Keratinocyte (primary cell): ENCODE measurements around the gene KBTBD4. TPM values are rescaled to one million over a fixed set of nuclear protein-coding genes. Genes with fewer than 3 reads are reported as not detected.

Source experiments
- DNase-seq: peaks from one replicate; pipeline ENCODE4 v3.0.0-alpha.2; 2011; ENCODE audit warnings: low read depth, missing footprints, low spot score
- FAIRE-seq: peaks from 2 replicates; lab custom pipeline; 2011; peaks lifted over from hg19 to GRCh38; lab: Jason Lieb, UNC
- H2AFZ ChIP-seq: 2 replicates; pipeline ENCODE4 v1.6.0; 2012; ENCODE audit warnings: low read length, control low read depth, inconsistent platforms; ENCODE audit not compliant: control insufficient read depth
- H3K27ac ChIP-seq: 2 replicates; pipeline ENCODE4 v1.5.1; 2011; ENCODE audit warnings: low read length; ENCODE audit not compliant: control insufficient read depth, insufficient read depth
- H3K27me3 ChIP-seq: 3 replicates; pipeline ENCODE4 v1.6.0; 2011; ENCODE audit warnings: low read length; ENCODE audit not compliant: control insufficient read depth, insufficient read depth; ENCODE audit errors: extremely low read depth
- H3K36me3 ChIP-seq, 2 experiments: 2 replicates in 1 of 2; 3 replicates in 1 of 2; pipeline ENCODE4 v1.5.1; 2011; ENCODE audit warnings: low read length in 2 of 2, mild to moderate bottlenecking in 1 of 2; ENCODE audit not compliant: control insufficient read depth in 2 of 2, insufficient read depth in 2 of 2; ENCODE audit errors: extremely low read depth in 1 of 2
- H3K4me1 ChIP-seq: 3 replicates; pipeline ENCODE4 v1.5.1; 2011; ENCODE audit warnings: low read length; ENCODE audit not compliant: control insufficient read depth, insufficient read depth; ENCODE audit errors: extremely low read depth
- H3K4me2 ChIP-seq: 3 replicates; pipeline ENCODE4 v1.6.0; 2011; ENCODE audit warnings: low read depth, low read length; ENCODE audit not compliant: control insufficient read depth, insufficient read depth; ENCODE audit errors: extremely low read depth
- H3K4me3 ChIP-seq, 3 experiments: fragments of 200-600 bp in 1 of 3; sonication (generic) in 1 of 3; 2 replicates in 2 of 3; 3 replicates in 1 of 3; pipeline ENCODE4 v1.5.1; 2011 to 2016; ENCODE audit warnings: low read length in 3 of 3, mild to moderate bottlenecking in 3 of 3, control low read depth in 2 of 3, inconsistent platforms in 1 of 3, low read depth in 1 of 3, mixed read lengths in 1 of 3, mixed run types in 1 of 3, moderate library complexity in 1 of 3; ENCODE audit not compliant: control insufficient read depth in 2 of 3, insufficient read depth in 2 of 3; ENCODE audit errors: extremely low read depth in 1 of 3
- H3K79me2 ChIP-seq: 2 replicates; pipeline ENCODE4 v1.6.0; 2012; ENCODE audit warnings: low read length; ENCODE audit not compliant: control insufficient read depth, insufficient read depth
- H3K9ac ChIP-seq: 3 replicates; pipeline ENCODE4 v1.6.0; 2011; ENCODE audit warnings: low read length; ENCODE audit not compliant: control insufficient read depth, insufficient read depth; ENCODE audit errors: extremely low read depth
- H3K9me1 ChIP-seq: 3 replicates; pipeline ENCODE4 v1.6.0; 2011; ENCODE audit warnings: low read length; ENCODE audit not compliant: control insufficient read depth, insufficient read depth; ENCODE audit errors: extremely low read depth
- H3K9me3 ChIP-seq: 2 replicates; pipeline ENCODE4 v1.5.1; 2012; ENCODE audit warnings: low read depth, low read length; ENCODE audit not compliant: control insufficient read depth
- H4K20me1 ChIP-seq: 3 replicates; pipeline ENCODE4 v1.6.0; 2011; ENCODE audit warnings: low read length; ENCODE audit not compliant: control insufficient read depth, insufficient read depth; ENCODE audit errors: extremely low read depth
- CTCF ChIP-seq, 3 experiments: IDR thresholded peaks in 1 of 3; conservative IDR thresholded peaks in 1 of 3; optimal IDR thresholded peaks in 1 of 3; 2 replicates in 2 of 3; 3 replicates in 1 of 3; pipeline versions ENCODE3 to v1.5.1; 2011; ENCODE audit warnings: low read length in 3 of 3, mild to moderate bottlenecking in 3 of 3, moderate library complexity in 2 of 3, control low read depth in 1 of 3, inconsistent platforms in 1 of 3; ENCODE audit not compliant: insufficient read depth in 2 of 3; ENCODE audit errors: extremely low read depth in 1 of 3
- EZH2 ChIP-seq: IDR thresholded peaks from one replicate; pipeline ENCODE4 v1.6.1; 2012; ENCODE audit warnings: inconsistent platforms, mild to moderate bottlenecking, low read length, moderate library complexity
- dilution Hi-C: fragments of 300-500 bp; cut with MboI; formaldehyde crosslinking; loops from one replicate; pipeline ENCODE4 v1.7.0; 2020; ENCODE audit warnings: low sequenced_read_pairs; ENCODE audit not compliant: extremely low pct_ligation_motif_present
- polyA plus RNA-seq, 5 experiments: library from polyadenylated mRNA; depleted of rRNA in 3 of 5; stranded (reverse) in 3 of 5; stranded (forward) in 1 of 5; unstranded in 1 of 5; fragments of >200 nt; gene quantifications; 1 replicate in 1 of 5; 2 replicates in 3 of 5; 3 replicates in 1 of 5; pipeline versions ENCODE4 v1.2.1 to v1.2.3, GENCODE V29; 2011 to 2012; ENCODE audit warnings: missing spikeins in 2 of 5, low read depth in 1 of 5, low replicate concordance in 1 of 5

The KBTBD4 gene
- polyA plus RNA-seq, 1 donor (not counting 4 experiments of a cell fraction or from before 2014, with no cell fraction given) = 15.4 TPM

- Histone ChIP-seq H3K4me2 (peak overlapping the region; percentile 60), H3K27me3 (no peaks in the 10 kb centered on the region), H3K9ac (peak overlapping the region; percentile 43), H3K9me3 (no peaks in the 10 kb centered on the region), H2AFZ (peak overlapping the region; percentile 56), H3K4me3 (peak overlapping the region; percentile 60 to 97 (median 89)), H3K27ac (peak overlapping the region; percentile 96), H3K79me2 (peaks cover 44% of the 10 kb centered on the region), H3K4me1 (peaks cover 21% of the 10 kb centered on the region), H4K20me1 (no peaks in the 10 kb centered on the region), H3K9me1 (no peaks in the 10 kb centered on the region), H3K36me3 (no peaks in the 10 kb centered on the region)
- FAIRE-seq (no peak), DNase-seq (no peak)
- TF ChIP-seq CTCF (optimal IDR thresholded peaks at IDR 0.05 in 1 of 3, IDR thresholded peaks at IDR 0.05 in 1 of 3, conservative IDR thresholded peaks at IDR 0.05 in 1 of 3; ENCODE audit: extremely low read depth in 1 of 3, insufficient read depth in 2 of 3, low read length in 3 of 3) = no peak
- TF ChIP-seq EZH2 = no peak
- dilution Hi-C loops = no loop called here
These were observed 25.4 kb downstream of the KBTBD4 start for GRCh38 chr11:47553406-47553743.

GRCh38 chr11:47552566-47553405 lies 26.0 kb downstream of the KBTBD4 start, which contains the start of gene CELF1:
Gene CELF1 (minus strand): TSS chr11:47553132. CDS start chr11:47499523, 53,609 bp downstream.
- peak within 1 kb of the TSS; percentile 89 to 97 (median 92) for H3K4me3 ChIP-seq
- peak within 1 kb of the TSS; percentile 99 for H3K9ac ChIP-seq
- no peaks in the 10 kb centered on the region for H3K9me1 ChIP-seq
- peak within 1 kb of the TSS; percentile 96 for H3K27ac ChIP-seq
- TF ChIP-seq CTCF (optimal IDR thresholded peaks at IDR 0.05 in 1 of 3, IDR thresholded peaks at IDR 0.05 in 1 of 3, conservative IDR thresholded peaks at IDR 0.05 in 1 of 3; ENCODE audit: extremely low read depth in 1 of 3, insufficient read depth in 2 of 3, low read length in 3 of 3) (peak; percentile 63 to 78 (median 77)), EZH2 (no peak)
- H3K9me3 ChIP-seq = no peaks in the 10 kb centered on the region
- H2AFZ ChIP-seq = peak within 1 kb of the TSS; percentile 56
- DNase-seq (no peak), FAIRE-seq (no peak)
- peak within 1 kb of the TSS; percentile 81 for H3K4me2 ChIP-seq
- H3K4me1 ChIP-seq = peaks cover 21% of the 10 kb centered on the region
- no peaks in the 10 kb centered on the region for H3K27me3 ChIP-seq
- H3K79me2 ChIP-seq = peaks cover 50% of the 10 kb centered on the region
- dilution Hi-C loops = no loop called here
- H4K20me1 ChIP-seq = no peaks in the 10 kb centered on the region
- H3K36me3 ChIP-seq = no peaks in the 10 kb centered on the region
